GM18499 (cell line): ENCODE measurements around the gene HYI.

ENCODE experiments used
- ATAC-seq: cut with Tn5 transposase; IDR thresholded peaks from one replicate; pipeline ENCODE4 v1.9.1; 2021; ENCODE audit warnings: moderate number of reproducible peaks; ENCODE audit not compliant: insufficient read depth, unreplicated experiment

Gene HYI

DNA sequence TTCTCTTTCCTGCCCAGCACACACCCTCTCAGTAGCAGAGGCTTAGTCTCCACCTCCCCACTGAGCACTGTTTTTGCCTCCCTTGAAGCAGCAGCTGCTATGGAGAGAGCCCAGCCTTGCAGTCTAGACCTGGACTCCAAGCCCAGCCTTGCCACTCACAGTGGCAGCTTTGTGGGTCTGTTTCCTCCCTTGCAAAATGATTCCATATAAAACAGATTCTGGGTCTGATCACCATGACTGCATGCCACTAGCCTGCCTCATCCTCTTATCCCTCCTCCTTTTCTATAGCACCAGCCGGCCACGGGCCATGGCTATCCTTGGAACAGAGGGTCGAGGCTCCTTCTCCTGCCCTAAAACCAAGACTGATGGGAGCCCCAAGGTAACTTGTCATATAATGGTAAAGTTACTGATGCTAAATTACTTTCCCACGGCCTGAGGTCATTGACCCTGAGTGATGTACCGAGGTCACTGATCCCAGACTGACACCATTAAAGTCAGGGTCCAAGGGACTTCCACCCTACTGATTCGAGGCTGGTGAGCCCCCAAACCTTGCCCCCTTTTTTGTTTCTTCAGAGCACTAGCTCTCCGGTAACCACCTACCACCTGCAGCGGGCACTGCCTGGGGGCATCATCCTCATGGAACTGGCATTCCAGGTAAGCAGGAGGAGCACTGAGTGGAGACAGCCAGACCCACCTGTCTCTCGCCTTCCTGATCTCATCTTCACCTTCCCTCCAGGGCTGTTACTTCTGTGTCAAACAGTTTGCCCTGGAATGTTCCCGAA lies 7.9 kb downstream of the HYI start:
- no peak for ATAC-seq

DNA sequence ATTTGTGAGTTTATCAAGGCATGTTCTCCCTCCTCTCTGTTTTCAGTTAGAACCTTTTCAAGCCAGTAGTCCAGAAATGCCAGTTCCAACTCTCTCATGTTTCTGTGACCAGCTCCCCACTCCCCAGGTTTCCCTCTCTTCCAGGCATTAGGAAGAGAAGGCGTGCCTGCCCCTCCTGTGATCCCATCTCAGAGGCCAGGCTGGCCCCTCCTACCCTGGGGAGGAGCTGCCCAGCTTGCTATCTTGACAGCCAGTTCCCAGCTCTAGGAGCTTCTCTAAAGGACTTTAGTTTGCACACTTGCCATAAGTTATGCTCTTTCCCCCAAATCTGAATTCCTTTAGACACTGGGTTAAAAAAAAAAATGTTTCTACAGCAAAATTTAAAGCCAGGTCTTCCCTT lies 8.9 kb downstream of the HYI start:
- ATAC-seq: no peak

DNA sequence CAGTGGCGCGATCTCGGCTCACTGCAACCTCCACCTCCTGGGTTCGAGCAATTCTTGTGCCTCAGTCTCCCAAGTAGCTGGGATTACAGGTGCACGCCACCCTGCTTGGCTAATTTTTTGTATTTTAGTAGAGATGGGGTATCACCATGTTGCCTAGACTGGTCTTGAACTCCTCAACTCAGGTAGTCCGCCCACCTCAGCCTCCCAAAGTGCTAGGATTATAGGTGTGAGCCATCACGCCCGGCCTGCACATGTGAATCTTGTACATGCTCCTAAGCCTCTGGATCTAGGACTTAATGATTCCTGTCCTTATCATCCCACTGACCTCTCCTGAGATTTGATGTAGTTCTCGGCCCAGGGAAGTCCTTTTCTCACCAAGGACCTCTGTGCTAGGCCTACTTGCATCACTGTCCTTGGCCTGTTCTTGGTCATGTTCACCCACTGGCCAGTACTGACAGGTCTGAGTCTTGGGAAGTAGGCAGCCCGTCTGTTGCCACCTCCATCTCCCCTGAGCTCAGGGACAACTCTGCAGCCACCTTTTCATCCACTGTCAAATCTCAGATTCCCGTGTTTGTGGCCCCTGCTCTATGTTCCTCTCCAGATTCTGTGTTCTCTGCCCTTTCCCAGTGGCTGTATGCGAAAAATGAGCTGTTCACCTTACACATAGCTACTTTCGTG lies 9.4 kb downstream of the HYI start:
- ATAC-seq: no peak

DNA sequence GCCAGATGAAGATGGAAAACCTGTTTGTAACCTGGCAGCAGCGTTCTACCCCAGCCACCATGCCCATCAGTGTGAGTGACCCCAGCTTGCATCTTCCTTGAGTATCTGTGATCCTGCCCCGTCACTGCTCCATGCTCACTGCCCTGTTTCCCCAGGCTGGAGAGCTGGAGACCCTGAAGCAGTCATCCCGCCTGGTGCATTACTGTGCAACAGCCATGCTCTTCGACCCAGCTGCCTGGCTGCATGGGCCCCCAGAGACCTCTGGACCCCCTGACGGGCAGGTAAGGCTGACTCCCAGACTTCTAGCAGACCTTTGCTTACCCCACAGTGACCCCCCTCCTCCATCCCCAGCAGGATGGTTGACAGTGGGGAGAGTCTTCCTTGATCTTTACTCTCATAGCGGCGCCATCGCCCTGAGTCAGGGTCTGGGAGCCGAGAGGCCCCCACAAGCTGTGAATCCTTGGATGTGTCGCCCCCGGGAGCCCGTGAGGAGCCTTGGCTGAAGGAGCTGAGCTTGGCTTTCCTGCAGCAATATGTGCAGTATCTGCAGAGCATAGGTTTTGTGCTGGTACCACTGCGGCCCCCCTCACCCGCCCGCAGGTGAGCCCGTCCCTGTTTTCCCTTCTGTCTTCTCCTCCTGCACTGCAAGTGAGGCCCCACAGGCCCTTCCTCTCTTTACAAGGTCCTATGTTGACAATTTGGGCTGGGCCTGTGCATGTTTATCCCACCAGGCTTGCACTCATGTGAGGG lies 10.4 kb downstream of the HYI start:
- ATAC-seq: no peak

DNA sequence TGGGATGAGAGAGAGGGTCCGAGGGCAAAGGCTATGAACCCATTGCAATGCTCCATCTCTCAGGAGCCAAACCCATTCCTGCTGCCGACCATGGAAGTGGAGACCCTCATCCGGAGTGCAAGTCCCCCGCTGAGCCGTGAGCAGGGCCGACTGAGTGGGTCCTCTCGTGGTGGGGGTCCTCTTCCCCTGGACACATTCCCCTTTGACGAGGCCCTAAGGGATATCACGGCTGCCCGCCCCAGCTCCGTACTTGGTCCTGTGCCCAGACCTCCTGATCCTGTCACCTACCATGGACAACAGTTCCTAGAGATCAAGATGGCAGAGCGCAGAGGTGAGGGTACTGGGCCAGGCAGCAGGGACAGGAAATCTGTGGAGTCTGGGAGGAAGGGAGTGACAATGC lies 11.0 kb downstream of the HYI start:
- ATAC-seq: no peak

DNA sequence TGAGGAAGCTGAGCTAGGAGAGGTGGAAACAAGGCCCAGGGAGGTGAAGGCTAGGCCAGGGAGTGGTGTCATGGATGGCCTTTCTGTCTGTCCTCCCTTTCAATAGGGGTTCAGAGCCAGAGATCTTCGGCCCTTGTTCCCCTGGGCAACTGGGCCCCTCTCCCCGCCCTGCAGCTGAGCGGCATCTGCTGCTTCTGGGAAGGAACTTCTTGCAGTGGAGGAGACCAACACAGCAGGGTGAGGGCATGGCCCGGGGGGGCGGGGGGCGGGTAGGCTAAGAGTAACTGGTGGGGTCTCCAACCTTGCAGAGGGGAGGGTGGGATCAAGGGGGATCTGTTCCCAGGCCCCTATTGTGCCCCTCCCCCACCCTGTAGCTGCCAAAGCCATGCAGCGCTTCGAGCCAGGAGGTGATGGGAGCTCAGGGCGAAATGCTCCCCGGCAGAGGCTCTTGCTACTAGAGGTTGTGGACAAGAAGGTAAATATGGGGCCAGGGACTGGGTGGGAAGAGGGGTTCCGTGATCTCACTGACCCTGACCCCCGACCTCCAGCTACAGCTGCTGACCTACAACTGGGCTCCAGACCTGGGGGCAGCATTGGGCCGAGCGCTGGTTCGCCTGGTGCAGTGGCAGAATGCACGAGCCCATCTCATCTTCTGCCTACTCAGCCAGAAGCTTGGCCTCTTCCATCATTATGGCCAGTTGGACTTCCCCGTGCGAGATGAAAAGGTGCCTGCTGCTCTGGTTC lies 11.7 kb downstream of the HYI start:
- ATAC-seq: no peak

DNA sequence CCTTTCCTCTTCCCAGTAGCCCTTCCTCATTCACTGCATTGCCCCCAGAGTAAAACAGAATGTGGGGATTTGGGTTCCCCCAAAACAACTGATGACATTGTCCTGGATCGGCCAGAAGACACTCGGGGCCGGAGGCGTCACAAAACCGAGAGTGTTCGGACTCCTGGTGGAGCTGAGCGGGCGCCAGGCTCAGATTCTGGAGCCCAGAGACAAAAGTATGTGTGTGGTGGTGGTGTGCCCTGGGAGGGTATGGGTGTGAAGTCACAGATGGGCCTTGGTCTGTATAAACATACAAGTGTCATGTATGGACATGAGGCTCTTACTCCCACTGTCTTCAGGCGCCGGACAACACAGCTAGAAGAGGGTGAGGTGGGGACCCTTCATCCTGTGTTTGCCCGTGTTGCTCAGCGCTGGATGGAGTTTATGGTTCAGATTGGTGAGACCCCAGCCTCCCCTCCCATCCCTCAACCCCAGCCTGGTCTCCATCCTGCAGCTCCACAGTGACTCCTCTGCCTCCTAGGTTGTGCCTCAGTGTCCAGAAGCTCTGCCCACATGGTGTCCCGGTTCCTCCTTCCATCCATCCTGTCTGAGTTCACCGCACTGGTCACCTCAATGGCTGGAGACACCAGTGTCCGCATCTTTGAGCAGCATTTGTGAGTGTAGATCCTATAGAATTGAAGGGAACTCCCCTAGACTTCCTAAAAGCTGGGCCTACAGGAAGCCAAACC lies 12.4 kb downstream of the HYI start:
- no peak for ATAC-seq

DNA sequence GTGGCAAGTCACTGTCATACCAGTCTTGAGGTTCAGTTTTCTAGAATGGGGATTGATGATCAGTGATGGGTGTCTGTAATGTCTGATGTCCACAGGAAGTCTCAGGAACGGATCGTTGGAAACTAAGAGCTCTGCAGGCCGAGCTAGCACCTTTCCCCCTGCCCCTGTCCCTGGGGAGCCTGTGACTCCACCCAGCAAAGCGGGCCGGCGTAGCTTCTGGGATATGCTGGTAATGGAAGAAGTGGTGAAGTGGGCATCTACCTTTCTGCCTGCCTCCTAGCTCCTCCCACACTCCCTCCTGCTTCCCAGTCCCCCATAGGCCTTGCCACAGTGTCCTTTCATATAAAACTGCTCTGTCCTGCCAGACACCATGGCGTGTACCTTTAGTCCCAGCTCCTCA lies 13.4 kb downstream of the HYI start:
- ATAC-seq: no peak

DNA sequence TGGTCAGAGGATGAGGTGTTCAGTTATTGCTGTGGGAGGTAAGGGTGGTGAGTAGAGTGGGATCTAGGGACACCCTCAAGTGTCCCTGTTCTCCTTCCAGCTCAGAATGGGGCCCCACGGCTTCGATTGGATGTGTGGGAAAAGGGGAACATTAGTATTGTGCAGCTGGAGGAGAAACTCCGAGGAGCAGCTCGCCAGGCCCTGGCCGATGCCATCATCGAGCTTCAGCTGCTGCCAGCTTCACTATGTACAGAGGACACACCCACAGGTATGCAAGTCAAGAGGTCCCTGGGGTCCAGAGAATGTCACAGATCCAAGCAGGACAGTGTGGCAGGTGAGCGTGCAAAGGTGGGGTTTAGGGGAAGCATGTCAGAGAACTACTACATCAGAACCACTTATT lies 13.9 kb downstream of the HYI start:
- ATAC-seq: no peak

DNA sequence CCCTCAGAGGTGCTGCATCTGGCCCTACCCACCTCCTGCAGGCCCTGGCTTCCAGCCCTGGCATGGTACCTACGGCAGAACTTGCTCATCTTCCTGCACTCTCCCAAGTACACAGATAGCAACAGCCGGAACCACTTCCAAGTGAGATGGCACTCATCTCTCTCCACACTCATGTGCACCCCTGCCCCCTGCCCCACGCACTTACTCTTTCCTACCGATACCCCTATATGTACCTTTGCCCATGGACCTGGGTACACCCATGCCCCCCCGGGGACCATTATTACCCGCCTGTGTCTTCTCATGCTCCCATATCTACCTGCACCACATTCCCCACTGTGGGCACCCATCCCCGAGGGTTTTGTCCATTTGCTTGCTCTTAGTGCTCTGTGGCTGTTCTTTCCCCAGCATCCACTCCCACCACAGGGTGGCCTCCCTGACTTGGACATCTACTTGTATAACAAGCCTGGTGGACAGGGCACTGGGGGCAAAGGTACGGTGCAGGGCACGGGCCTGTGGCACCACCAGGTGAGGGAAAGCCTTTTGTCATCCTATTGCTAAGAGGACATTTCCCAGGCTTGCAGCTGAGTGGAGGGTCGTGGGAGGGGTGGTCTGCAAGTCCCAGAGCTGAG lies 14.7 kb downstream of the HYI start:
- ATAC-seq: no peak

DNA sequence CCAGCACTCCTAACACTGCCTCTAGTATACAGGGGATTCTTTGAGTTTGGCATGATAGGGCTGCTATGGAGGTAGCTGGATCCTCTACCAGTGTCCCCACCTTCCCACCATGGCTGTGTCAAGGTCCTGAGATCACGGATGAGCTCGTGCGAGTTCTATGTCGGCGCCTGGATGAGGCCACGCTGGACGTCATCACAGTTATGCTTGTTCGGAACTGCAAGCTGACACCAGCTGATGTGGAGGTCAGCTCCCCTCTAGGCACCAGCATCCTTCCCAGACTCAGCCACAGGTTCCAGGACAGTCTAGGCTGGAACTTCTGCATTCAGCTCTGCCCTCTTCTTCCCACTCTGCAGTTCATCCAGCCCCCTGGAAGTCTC lies 15.2 kb downstream of the HYI start:
- ATAC-seq: no peak

DNA sequence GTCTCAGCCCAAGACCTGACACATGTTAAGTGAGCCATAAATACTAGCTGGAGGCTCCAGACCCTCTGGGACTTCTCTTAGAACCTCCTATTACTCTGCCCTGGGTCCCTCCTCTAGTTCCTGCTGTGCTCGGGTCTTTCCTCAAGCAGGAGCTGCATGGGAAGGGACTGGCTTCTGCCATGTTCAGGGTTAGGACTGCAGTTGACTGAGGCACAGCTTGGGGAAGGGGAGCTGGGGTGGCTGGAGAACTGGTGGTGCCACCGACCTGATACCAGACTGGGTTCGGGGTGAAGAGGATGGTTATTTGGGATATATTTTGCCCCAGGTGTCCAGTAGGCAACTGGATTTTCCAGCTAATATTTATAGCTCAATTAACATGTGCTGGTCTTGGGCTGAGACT lies 15.7 kb downstream of the HYI start:
- no peak for ATAC-seq

DNA sequence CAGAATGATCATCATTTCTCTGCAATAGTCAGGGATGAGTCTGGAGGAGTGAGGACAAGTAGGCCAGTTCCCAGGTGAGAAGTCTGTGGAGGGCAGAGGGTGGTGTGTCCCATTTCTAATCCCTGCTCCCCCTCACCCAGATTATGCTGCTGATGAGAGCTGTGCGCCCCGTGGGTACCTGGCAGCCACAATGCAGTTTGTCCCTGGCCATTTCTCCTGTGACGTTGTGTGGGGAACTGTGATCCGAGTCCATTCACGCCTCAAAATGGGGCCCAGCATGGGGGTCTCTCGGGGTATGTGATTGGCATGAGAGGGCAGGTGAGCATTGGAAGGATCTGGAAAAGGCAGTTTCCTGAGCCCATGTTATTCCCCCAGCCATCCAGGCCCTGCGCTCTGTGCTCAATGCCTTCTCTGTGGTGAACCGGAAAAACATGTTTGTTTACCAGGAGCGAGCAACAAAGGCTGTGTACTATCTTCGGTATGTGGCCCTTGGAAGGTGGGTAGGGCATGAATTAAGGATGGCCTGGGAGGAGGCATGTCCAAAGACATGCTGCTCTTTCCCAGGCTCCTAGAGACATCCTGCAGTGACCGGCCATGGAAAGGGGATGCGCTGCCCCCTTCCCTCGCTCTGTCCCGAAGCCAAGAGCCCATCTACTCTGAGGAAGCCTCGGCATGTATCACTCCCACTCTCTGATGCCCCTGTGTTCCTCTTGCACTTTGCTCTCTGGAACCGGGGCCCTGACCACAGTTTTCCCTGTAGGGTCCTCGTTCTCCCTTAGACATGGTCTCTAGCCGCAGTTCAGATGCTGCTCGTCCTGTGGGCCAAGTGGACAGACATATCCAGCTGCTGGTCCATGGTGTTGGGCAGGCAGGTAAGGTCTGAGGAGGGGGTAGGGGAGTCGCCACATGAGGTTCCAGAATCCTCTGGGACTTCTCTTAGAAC lies 16.4 kb downstream of the HYI start:
- no peak for ATAC-seq

DNA sequence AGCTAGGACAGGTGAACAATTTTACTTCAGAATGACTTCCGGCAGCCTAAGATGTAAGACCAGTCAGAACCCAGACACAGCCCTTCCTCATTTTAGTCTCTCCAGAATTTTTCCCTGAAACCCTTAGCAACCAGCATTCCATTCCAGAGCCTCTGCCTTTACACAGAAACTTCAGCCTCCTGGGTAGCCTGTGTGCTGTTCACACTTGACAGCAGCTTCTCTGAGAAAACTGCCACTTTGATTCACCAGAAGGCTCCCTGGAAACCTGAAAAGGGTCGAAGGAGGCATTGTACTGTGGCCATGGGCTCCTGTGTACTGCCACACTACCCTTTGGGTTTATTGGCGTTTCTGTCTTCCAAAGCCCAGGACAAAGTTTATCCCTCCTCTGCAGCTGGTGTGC lies 17.4 kb downstream of the HYI start:
- no peak for ATAC-seq

DNA sequence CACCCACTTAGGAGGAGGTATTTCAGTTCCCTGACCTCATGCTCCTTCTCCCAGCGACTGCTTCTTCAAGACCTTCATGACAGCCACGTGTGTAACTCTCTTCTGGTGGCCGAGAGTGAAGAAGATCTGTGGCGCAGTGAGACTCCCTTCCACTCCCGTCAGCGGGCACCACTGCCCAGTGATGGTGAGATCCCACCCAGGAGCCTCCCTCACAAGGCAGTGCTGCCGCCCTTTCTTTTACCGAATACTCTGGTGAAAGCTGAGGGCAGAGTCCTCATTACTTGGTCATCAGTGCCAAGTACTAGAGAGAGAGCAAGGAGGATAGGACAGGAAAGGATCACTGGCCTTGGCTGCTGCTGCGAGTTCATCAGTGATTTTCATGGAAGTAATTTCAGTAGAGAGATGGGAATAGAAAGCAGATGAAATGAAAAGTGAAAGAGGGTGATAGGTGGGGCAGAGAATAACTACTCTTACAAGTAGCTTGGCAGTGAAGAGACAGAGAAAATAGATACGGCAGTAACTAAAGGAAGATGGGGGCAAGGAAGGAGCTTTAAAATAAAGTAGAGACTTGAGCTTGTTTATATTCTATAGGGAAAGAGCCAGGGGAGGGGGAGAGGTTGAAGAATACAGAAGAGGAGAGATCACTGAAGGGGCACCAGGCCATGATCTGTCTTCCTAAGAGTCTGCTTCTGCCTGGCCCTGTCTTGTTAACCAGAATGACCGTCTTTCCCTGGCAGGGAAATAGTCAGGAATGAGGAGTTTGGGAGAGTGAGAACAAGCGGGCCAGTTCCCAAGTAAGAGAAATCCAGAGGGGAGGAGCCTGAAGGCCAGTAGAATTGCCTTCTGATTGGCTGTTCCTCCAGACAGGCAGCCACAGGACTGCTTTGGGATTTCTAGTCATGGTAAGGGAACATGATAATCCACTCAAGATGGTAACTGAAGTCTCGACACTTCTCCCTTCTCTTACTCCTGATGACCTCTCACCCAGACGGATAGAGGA lies 18.3 kb downstream of the HYI start:
- ATAC-seq: no peak

DNA sequence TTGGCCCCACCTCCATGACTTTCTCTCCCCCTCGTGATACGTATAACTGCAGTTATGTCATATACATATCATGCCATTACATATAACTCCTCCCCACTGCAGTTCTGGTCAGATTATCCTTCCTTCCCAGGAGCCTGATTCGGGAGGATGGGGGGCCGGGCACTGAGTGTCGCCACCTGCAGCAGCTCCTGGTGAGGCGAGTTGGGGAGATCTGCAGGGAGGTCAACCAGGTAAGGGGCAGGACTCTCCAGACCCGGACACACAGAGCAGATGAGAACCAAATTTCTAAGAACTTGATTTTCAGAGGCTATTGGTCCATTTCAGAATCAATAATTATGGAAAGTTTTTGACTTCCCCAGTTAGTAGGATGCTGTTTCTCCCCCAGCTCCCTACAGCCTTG lies 19.5 kb downstream of the HYI start:
- no peak for ATAC-seq

DNA sequence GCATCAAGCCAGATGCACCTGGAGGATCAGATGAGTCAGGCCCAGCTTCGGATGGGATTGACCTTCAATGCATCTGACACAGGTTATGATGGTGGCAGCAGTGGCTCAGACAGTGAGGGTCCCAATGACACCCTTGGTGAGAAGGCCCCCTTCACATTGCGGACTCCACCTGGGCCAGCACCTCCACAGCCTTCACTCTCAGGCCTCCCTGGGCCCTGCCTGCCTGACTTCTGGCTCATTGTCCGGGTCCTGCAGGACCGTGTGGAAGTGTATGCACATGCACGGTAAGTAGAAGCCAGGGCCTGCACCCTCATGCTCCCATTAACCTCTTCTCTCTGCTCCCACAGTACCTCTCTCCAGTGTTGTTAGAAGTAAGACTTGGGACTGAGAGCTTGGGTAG lies 20.8 kb downstream of the HYI start:
- ATAC-seq: no peak
